ENCODE data around the gene TTC7B. TPM values are rescaled to one million over a fixed set of nuclear protein-coding genes. Genes with fewer than 3 reads are reported as not detected.

TTC7B gene
- total RNA-seq, 4 donors from 2014 or later = 19.1 to 87.6 (median 22.1) TPM

DNA sequence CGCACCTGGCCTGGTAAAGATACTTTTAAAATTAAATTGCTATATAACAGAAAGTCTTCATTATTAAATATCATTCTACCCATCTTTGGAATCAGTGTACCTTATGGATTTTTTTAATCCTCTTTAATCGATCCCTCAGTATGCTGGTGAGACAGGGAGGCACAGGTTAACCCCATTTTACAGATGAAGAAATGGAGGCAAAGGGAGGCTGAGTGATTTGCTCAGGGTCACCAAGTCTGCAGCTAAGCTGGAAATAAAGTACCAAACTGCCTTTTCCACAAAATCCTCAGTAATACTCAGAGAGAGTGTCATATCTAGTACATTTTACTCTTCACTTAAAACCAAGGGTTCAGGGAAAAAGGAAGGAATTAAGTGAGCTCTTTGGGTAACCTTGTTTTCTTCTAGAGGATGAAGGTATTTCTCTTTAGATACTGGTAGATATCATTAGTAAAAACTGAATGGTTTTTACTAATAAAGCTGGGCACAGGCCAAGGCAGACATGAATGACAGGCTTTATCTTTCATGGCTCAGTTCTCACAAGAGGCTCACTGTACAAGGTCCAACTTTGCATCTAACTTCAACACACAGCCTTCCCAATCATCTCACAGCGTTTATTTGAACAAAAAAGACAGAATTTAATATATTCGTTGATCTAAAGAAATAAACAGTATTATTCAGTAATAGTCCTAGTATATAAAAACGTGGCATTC lies 35.3 kb upstream of the TTC7B start:
- no peak overlapping the region for H3K4me3 ChIP-seq (replicated peaks in 1 of 3)
- H3K36me3 ChIP-seq = no peaks in the 10 kb centered on the region
- no peak for DNase-seq
- H3K27me3 ChIP-seq = no peaks in the 10 kb centered on the region
- no peak for TF ChIP-seq POLR2A (IDR thresholded peaks at IDR 0.05)
- TF ChIP-seq, protein P1, sequence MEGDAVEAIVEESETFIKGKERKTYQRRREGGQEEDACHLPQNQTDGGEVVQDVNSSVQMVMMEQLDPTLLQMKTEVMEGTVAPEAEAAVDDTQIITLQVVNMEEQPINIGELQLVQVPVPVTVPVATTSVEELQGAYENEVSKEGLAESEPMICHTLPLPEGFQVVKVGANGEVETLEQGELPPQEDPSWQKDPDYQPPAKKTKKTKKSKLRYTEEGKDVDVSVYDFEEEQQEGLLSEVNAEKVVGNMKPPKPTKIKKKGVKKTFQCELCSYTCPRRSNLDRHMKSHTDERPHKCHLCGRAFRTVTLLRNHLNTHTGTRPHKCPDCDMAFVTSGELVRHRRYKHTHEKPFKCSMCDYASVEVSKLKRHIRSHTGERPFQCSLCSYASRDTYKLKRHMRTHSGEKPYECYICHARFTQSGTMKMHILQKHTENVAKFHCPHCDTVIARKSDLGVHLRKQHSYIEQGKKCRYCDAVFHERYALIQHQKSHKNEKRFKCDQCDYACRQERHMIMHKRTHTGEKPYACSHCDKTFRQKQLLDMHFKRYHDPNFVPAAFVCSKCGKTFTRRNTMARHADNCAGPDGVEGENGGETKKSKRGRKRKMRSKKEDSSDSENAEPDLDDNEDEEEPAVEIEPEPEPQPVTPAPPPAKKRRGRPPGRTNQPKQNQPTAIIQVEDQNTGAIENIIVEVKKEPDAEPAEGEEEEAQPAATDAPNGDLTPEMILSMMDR (IDR thresholded peaks at IDR 0.05) = no peak
- 95 to 96% methylated on average over 5 of the region's 5 CpGs for WGBS, 2 donors
- H3K9me3 ChIP-seq = no peaks in the 10 kb centered on the region
- intact Hi-C loops (cut with DNase I) = no loop called here
- H3K27ac ChIP-seq = no peak overlapping the region
- H3K4me1 ChIP-seq = no peaks in the 10 kb centered on the region

DNA sequence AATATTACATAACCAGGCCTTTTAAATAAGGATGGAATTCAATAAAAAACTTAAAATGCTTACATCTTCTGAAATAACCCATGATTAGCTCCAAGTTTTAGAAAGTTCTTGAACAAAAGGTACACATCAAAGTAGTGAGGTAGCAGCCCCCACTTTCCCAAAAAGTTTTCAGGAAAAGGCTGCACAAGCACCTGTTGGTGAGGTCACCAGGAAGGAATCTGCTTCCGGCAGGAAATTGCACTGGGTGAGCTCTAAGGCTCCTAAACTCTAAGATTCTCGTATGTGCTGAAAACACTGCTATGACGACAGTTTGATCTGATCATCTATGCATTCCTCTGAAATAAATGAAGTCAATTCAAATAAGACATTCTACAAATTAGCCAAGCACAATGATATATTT lies 34.3 kb upstream of the TTC7B start:
- H3K9me3 ChIP-seq = no peaks in the 10 kb centered on the region
- H3K4me3 ChIP-seq (replicated peaks in 1 of 3) = no peak overlapping the region
- no peaks in the 10 kb centered on the region for H3K36me3 ChIP-seq
- DNase-seq = no peak
- WGBS, 2 donors = 76 to 77% methylated on average over 3 of the region's 3 CpGs
- no peaks in the 10 kb centered on the region for H3K4me1 ChIP-seq
- no peak for TF ChIP-seq POLR2A (IDR thresholded peaks at IDR 0.05)
- TF ChIP-seq, protein P1 (IDR thresholded peaks at IDR 0.05) = no peak
- H3K27me3 ChIP-seq = no peaks in the 10 kb centered on the region
- no peak overlapping the region for H3K27ac ChIP-seq
- intact Hi-C loops (cut with DNase I) = no loop called here

DNA sequence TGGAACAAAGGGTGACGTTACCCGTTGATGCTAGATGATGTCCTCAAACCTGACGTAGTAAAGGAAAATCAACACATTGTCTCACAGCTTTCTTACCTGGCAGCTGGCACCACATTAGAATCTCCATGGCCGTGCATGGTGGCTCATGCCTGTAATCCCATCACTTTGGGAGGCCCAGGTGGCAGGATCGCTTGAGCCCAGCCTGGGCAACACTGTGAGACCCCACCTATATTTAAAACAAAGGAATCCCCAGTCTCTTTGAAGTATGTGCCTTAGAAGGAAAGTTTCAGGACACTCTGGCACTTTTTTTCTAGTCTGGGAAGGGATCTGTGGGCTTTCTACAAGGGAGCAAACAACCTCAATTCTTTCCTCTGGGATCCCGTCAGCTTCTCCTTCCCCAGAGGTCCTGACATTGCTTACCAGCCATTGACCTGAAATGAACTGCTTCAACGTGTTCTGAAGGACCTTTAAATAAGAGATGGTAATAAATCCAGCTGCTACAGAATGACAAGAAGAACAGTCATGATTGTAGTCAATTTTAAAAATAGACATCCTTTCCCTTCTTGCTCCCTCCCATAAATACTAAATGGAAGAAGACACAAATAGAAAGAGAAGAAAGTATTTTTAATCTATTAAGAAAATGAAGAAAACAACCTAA lies 33.7 kb upstream of the TTC7B start:
- intact Hi-C loops (cut with DNase I) = no loop called here
- no peaks in the 10 kb centered on the region for H3K27me3 ChIP-seq

DNA sequence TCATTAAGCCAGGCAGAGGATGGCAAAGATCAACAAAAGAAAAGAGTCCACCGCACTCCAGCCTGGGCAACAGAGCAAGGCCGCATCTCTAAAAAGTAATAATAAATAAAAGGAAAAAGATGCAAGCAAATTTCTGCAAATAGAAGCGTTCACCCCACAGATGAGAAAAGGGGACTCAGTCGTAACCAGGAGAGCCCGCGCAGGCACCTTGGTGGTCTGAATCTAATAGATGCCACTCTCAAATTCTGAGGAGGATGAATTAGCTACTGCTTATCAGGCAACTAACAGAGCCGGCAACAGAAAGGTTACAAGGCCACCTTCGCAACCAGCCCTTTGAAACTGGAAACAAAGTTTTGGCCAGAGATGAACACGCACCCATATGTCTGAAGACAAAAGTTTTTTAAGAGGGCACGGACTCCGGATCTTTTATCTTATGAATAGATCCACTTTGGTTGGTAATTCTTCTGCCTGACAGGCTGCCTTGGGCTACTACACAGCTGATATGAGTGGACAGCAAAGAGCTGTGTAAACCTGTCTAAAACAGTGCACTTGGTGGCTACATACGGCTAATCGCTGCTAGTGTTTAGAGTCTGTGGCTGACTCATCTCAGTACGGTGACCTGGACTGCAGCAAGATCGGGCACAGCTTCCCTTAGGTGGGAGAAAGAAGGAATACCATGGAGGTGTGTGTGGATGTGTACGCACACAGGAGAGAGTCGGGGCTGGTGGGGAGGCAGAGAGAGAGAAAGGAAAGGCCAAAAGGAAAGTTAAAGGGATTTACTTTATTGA lies 32.9 kb upstream of the TTC7B start:
- H3K27me3 ChIP-seq = no peaks in the 10 kb centered on the region
- no peak overlapping the region for H3K27ac ChIP-seq
- DNase-seq = no peak
- H3K4me3 ChIP-seq (replicated peaks in 1 of 3) = no peak overlapping the region
- no peaks in the 10 kb centered on the region for H3K36me3 ChIP-seq
- H3K9me3 ChIP-seq = no peaks in the 10 kb centered on the region
- 90 to 91% methylated on average over 17 of the region's 17 CpGs for WGBS, 2 donors
- TF ChIP-seq POLR2A (IDR thresholded peaks at IDR 0.05) = no peak
- intact Hi-C loops (cut with DNase I) = no loop called here
- H3K4me1 ChIP-seq = no peaks in the 10 kb centered on the region

More for the DNA sequence above, 33.7 kb upstream of the TTC7B start:
- Histone ChIP-seq H3K4me3 (replicated peaks in 1 of 3) (no peak overlapping the region), H3K9me3 (no peaks in the 10 kb centered on the region), H3K27ac (no peak overlapping the region), H3K36me3 (no peaks in the 10 kb centered on the region), H3K4me1 (no peaks in the 10 kb centered on the region)
- DNase-seq = no peak
- WGBS, 2 donors = 82 to 85% methylated on average over 7 of the region's 7 CpGs
- no peak for TF ChIP-seq POLR2A (IDR thresholded peaks at IDR 0.05)
- TF ChIP-seq, protein P1 (IDR thresholded peaks at IDR 0.05) = no peak

DNA sequence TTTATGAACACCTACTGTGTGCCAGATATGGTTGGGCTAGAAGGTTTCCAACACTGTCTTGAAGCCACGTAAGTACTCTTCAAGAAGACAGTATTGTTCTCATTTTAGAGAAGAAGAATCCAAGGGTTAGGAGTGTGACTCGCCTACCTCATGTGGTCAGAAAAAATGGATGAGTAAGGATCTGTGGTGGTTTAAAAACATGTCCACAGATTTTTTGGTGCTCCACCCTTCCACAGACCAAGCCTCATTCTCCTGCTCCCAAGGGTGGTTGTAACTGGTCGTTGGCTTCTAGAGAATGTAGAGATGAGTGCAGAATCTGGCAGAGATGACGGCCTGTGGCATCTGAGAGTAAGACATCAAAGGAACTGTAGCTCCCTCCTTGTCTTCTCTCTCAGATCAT lies 30.3 kb upstream of the TTC7B start:
- Histone ChIP-seq H3K4me3 (replicated peaks in 1 of 3) (no peak overlapping the region), H3K36me3 (no peaks in the 10 kb centered on the region), H3K27me3 (no peaks in the 10 kb centered on the region), H3K4me1 (no peaks in the 10 kb centered on the region), H3K9me3 (no peaks in the 10 kb centered on the region), H3K27ac (no peak overlapping the region)
- DNase-seq = no peak
- intact Hi-C loops (cut with DNase I) = no loop called here
- TF ChIP-seq, protein P1 (IDR thresholded peaks at IDR 0.05) = no peak
- TF ChIP-seq POLR2A (IDR thresholded peaks at IDR 0.05) = no peak
- 88 to 93% methylated on average over 4 of the region's 4 CpGs for WGBS, 2 donors
